T-helper 2 cell (primary cell): Measurements from ENCODE around the gene RGS1.
A peak's percentile ranks its signal among the peaks of the same experiment; 100 is the strongest.

Experiments
- DNase-seq, 5 experiments: peaks; one replicate each; pipeline versions ENCODE4 v3.0.0 to v3.0.0-alpha.2; 2012 to 2022

Gene RGS1

GRCh38 chr1:192553741-192554140 lies 21.8 kb upstream of the RGS1 start:
- DNase-seq = no peak

DNA sequence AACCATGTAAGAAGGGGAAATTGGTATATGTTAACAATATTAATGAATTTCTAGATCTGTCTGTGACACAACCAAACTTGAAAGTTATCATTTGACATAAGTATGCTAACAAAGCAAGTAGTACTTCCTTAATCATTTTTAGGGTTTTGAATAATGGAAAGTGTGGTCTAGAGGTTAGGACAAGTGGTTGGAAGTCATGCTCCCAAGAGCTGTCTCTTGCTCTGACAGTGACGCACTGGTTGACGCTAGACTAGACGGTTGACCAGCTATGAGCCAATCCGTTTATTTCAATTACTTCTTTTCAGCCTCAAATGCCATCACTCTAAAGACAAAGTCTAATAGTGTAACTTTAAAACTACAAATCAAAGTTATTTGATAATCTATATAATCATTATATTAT lies 20.7 kb upstream of the RGS1 start:
- no peak for DNase-seq

DNA sequence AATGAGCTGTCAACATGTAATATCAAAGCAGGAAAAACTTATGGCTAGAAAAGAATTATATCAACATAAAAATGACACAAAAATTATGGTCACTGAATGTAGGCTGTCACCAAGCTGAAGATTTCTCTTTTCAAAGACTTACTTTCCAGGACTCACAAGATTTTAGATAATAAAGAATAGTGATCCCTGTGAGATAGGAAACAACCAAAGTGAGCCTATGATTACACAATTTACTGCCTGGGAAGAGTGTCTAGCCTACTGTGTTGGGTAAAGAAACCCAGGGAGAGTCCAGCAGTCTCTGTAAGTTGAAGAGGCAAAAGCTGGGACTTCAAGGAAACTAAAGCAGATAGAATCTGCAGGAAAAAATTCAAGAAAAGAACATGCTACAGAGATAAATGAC lies 20.2 kb upstream of the RGS1 start:
- no peak for DNase-seq

DNA sequence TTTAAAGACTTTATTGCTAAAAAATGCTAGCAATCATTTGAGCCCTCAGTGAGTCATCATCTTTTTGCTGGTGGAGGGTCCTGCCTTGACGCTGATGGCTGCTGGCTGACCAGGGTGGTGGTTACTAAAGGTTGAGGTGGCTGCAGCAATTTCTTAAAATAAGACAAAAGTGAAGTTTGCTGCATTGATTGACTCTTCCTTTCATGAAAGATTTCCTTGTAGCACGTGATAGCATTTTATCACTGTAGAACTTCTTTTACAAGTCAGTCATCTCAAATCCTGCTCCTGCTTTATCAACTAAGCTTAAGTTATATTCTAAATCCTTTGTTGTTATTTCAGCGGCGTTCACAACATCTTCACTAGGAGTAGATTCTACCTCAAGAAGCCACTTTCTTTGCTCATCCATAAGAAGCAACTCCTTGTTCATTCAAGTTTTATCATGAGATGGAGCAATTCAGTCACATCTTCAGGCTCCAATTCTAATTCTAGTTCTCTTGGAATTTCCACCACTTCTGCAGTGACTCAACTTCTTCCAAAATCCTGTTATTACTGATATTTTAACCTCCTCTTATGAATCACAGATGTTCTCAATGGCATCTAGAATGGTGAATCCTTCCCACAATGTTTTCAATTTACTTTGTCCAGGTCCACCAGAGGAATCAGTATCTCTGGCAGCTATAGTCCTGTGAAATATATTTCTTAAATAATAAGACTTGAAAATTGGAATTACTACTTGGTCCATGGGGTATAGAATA lies 17.6 kb upstream of the RGS1 start:
- no peak for DNase-seq

DNA sequence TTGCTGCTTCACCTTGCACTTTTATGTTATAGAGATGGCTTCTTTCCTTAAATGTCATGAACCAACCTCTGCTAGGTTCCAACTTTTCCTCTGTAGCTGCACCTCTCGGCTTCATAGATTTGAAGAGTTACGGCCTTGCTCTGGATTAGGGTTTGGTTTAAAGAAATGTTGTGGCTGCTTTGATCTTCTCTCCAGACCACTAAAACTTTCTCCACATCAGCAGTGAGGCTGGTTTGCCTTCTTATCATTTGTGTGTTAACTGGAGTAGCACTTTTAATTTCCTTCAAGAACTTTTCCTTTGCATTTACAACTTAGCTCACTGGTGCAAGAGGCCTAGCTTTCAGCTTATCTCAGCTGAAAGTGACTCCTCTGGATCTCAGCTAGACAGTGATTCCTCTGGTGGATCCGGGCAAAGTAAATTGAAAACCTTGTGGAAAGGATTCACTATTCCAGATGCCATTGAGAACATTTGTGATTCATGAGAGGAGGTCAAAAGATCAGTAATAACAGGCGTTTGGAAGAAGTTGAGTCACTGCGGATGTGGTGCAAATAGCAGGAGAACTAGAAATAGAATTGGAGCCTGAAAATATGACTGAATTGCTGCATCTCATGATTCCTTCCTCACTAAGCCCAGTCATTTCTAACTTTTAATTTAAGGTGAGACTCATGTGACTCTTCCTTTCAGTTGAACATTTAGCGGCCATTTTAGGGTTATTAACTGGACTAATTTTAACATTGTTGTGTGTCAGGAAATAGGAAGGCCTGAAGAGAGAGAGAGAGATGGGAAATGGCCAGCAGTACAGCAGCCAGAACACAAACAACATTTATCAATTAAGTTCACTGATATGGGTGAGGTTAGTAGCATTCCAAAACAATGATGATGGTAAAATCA lies 16.2 kb upstream of the RGS1 start:
- peak in 1 of 5 experiments; percentile 88 for DNase-seq

DNA sequence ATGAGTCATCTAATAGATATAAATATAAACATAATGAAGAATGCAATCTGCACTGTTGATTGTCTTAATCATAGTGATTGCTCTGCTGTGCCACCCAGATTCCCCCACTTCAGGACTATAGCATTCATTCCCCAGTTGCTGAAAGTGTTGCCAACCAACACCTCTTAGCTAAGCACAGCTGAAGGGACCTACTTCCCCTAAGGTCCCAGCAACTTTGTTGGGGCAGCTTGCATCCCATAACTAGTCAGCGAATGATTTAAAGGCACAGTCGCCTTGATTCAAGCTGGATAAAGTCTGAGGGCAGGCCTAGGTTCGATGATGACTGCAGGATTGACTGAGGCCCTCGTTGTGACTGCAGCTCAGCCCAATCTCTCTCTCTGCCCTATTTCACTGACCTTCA lies 14.3 kb upstream of the RGS1 start:
- no peak for DNase-seq

GRCh38 chr1:192563129-192563528 lies 12.4 kb upstream of the RGS1 start:
- no peak for DNase-seq

DNA sequence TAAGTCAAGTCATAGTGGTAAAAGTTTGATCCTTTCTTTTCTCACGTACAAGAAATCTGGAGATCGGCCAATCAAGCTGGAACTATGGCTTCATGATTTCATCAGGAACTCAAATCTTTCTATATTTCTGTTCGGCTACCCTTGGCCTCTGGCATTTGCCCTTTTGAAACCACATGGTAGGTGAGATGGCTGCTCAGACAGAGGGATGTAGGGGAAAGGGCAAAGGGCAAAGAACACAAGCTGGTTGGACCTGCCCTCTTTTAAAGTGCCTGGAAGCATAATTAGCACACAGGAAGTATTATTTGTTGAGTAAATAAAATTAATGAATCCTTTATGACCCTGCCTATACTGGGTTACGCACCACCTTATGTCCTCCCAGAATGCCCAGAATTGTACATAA lies 11.5 kb upstream of the RGS1 start:
- DNase-seq = no peak

DNA sequence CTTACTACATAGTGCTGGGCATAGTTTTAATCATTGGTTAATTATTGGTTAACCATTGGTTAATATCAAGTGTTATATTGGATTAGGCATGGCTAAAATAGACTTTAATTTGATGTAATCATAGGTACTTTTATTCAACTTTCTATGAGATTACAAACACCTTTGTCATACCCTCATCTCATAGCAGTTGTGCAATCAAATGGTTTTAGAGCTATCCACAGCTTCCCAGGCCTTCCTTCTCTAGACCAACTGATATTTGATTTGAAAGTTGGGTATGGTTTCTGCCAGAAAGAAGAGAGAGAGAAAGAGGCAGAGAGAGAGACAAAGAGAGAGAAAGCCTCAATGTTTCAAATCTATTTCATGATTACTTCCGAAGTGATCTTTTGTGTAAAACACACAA lies 9.6 kb upstream of the RGS1 start:
- no peak for DNase-seq

DNA sequence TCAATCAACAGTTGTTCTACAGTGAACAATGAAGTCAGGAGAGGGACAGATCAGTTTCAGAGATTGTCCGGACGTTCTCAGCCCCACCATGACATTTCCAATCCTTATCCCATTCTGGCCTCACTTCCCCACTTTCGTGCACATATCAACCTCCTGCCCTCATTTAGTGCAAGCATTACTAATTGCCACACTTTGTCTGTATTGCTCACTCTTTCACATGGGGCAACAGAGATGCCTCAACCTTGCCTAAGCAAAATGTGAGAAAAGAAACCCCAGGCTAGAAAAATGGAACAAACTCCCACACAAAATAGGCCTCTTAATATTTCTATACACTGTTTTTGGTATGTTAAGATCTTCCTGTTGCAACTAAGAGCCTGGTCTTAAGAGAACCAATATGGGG lies 8.9 kb upstream of the RGS1 start:
- no peak for DNase-seq

DNA sequence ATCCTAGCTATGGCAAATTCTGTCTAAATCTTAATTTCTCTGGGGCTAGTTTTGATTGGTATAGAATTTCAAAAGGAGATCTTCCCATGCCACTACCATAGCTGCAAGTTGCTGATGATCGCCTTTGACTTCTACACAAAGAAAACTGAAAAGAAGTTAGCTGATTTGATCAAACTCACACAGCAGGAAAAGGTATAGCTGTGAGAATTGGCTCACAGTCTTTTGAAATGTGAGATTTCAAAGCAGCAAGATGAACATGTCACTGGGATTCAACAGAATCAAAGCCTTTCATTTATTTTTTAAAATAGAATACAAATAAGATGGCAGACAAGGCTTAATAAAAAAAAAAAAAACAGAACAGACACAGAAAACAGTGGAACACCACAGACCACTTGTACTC lies 7.5 kb upstream of the RGS1 start:
- DNase-seq = no peak

GRCh38 chr1:192571668-192572067 lies 3.9 kb upstream of the RGS1 start:
- peak in 1 of 5 experiments; percentile 80 for DNase-seq

DNA sequence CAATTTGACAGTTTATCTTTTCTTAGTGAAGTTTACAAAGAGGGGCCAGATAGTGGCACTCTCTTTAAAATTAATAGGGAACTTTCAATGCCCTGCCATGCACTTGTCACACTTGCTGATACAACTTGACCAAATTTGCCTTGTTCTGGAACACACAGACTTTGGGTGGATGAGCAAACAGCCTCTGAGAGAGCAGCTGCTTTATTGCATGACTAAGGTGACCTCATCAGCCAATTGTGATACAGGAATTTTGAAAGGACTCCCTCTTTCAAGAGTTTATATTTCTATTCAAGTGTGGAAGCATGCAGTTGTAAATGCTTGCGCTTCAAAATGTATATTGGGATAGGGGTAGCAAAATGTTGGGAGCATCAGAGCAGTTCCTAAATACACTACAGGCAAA lies 2.1 kb upstream of the RGS1 start:
- no peak for DNase-seq

DNA sequence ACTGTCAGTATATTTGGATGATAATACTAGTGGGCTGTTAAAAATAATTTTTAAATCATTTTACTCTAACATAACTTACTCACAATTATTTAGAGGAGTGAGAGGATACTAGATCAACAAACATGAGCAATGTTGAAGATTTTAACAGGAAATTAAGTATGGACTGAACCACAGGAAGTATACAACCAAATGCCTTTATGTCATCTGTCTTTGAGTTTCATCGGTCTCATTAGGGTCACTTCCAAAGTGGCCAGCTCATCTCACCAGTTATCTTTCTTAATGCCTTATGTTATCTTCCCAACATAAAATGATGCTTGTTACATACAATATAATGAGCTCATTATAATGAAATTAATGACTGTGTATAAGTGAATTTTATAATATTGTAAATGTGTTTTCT lies 1.5 kb upstream of the RGS1 start:
- no peak for DNase-seq

DNA sequence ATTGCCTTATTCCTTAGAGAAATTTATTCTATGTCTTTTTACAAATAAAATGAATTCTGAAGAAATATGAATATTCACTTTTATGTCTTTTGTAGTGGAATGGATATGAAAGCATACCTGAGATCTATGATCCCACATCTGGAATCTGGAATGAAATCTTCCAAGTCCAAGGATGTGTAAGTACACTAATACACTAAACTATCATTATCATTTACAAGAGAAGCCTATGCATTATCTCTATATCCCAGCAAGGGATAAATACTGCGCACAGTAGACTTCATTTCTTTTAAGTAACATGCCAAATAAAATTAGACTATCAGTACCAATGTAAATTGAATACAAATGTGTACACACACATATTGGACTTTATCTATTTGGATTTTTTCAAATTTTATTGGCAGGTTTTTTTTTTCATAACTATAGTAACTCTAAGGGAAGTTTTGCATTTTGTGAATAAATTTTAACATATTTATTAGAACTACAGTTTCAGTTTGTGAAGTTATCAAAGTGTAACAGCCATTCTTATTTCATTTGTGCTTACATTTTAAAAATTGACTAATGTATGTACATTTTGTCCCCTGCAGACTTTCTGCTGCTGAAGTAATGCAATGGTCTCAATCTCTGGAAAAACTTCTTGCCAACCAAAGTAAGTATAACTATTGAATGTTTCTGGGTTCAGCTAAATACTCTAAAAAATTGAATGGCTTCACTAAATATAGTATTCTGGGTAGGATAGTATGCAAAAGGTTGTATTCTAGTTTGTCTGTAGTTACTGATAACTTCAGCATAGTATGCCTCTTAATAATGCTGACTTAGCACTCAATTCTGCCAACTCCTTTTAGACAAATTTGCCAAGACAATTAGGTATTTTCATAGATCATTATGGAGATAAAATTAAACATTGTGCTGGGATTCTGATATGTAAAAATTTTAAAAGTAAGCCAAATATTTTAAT lies 894 bp downstream of the RGS1 start:
- no peak for DNase-seq

GRCh38 chr1:192577145-192578140 lies 1.9 kb downstream of the RGS1 start:
- DNase-seq = no peak

DNA sequence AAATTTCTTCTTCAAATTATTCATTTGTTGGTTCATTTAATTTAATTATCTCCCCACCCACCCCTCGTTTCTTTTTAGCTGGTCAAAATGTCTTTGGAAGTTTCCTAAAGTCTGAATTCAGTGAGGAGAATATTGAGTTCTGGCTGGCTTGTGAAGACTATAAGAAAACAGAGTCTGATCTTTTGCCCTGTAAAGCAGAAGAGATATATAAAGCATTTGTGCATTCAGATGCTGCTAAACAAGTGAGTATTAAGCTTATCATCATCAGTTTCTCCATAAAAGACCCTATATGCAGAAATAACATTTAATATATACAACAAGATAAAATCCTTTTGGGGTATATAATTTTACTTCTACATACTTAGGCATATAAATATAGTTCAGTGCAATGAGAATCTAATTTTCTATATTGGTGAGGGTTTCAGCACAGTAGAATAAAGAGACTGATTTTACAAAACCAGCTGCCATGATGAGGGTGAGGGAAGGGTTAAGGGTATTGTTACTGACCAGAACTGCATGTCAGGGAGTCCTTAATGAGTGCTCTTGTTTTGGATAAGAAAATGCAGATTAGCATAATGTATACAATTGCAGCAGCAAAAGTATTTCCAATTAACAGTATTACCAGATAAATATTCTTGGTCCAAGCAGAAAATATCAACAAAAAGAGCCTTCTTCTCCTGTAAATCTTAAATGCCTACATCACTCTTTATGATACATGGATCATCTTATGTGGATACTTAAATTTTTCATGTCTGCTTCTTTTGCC lies 2.8 kb downstream of the RGS1 start:
- DNase-seq = no peak

DNA sequence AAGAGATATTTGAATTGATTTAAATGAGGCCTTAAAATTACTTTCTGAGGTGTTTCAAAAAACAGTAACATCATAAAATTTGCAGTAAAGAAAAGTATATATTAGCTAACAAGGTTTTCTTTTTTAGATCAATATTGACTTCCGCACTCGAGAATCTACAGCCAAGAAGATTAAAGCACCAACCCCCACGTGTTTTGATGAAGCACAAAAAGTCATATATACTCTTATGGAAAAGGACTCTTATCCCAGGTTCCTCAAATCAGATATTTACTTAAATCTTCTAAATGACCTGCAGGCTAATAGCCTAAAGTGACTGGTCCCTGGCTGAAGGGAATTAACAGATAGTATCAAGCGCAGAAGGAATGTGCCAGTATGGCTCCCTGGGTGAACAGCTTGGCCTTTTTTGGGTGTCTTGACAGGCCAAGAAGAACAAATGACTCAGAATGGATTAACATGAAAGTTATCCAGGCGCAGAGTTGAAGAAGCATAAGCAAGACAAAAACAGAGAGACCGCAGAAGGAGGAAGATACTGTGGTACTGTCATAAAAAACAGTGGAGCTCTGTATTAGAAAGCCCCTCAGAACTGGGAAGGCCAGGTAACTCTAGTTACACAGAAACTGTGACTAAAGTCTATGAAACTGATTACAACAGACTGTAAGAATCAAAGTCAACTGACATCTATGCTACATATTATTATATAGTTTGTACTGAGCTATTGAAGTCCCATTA lies 3.6 kb downstream of the RGS1 start:
- peak in 1 of 5 experiments; percentile 55 for DNase-seq

DNA sequence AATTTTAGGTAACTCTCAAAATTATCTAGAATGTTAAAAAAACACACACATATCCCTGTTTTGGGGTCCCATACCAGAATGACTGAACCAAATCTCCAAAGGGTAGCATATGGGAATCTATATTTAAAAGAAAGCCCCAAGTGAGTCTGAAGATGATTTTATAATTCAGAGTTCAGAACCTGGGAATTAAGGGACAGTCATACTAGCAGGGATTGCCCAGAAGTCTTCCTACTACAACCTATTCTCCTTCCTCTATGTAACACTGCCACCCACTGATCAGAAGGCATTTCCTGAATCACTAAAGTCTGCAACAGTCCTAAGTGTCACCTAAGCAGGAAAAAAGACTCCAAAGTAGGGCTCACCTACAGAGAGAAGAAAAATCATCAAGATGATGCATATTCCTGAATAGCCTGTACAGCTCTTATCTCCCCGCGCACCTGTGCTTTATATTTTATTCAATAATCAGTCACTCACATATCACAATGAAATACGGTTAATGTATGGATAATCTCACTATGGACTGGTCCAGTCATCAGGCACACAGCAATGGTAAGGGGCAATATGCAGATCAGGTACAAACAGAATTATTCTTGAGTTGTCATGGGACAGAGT lies 4.9 kb downstream of the RGS1 start:
- peak in 1 of 5 experiments; percentile 61 for DNase-seq
